GM04503 (cell line): Measurements from ENCODE around the gene ZNF610.
A peak's percentile ranks its signal among the peaks of the same experiment; 100 is the strongest.
"Not testable (repeated sequence)": the region's sequence is repeated elsewhere in the genome, so short reads cannot be mapped to it uniquely, and the experiment has no call there.

Experiments
- DNase-seq: peaks from one replicate; pipeline ENCODE4 v3.0.0-alpha.2; 2012; ENCODE audit warnings: low read depth

Gene ZNF610

DNA sequence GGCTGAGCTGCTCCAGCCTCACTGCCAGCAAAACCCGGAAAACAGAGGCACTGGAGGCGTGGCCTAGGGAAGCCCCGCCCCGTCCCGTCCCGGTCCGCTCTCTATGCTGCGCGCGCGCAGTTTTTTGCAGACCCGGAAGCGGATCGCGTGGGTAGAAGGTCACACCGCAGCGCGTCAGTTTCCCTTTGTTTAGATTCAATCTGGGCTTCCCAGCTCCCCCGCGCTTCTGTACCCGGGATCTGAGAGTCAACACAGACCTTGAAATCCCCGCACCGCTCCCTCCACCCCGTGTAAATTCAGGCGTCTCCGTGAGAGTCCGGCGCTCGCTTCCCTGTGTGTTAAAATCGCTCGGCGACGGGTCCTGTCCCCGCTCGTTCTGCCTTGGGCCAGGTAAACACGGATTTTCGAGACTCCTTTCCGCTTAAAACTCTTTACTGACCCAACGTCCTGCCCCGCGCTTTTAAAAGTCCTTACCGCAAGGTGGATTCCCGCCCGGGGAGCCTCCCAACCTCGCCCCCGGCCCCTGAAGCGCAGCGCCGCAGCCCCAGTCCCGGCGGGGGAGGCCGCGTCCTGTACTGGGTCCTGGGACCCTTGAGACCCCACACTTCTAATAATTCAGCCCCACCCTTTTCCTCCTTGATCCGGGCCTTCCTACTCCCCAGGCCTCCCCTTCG is at the start of gene ZNF610:
TSS of gene ZNF610 (plus strand) at position 127 of the 674 bp plus-strand sequence. CDS start 12,930 bp downstream, outside the sequence.
- peak; percentile 25 for DNase-seq

DNA sequence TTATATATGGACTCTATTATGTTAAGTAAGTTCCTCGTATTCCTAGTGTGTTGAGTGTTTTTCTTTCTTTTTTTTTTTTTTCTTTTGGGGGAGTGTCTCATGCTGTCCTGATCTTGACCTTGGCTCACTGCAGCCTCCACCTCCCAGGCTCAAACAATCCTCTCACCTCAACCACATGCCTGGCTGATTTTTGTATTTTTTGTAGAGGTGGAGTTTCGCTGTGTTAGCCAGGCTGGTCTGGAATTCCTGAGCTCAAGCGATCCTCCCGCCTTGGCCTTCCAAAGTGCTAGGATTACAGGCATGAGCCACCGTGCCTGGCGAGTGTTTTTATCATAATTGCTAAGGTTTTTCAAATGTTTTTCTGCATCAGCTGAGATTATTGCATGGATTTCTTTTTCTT is 49.8 kb upstream of the ZNF610 start:
- no peak for DNase-seq

DNA sequence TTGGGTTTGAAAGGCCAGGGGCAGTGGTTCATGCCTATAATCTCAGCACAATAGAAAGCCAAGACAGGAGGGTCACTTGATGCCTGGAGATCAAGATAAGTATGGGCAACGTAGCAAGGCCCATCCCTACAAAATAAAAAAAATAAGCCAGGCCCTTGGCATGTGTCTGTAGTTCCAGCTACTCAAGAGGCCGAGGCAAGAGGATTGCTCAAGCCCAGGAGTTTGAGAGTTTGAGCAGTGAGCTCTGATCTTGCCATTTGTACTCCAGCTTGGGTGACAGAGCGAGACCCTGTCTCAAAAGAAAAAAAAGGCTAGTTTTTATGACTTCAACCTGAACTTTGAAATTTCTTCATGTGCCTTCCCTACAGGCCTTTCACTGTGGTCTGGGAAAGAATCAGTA is 44.3 kb upstream of the ZNF610 start:
- DNase-seq, result no peak

DNA sequence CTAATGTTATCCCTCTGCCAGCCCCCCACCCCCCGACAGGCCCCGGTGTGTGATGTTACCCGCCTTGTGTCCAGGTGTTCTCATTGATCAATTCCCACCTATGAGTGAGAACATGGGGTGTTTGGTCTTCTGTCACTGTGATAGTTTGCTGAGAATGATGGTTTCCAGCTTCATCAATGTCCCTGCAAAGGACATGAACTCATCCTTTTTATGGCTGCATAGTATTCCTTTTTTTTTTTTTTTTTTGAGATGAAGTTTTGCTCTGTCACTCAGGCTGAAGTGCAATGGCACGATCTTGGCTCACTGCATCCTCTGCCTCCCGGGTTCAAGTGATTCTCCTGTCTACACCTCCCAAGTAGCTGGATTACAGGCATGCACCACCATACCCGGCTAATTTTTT is 43.1 kb upstream of the ZNF610 start:
- not testable (repeated sequence) for DNase-seq

DNA sequence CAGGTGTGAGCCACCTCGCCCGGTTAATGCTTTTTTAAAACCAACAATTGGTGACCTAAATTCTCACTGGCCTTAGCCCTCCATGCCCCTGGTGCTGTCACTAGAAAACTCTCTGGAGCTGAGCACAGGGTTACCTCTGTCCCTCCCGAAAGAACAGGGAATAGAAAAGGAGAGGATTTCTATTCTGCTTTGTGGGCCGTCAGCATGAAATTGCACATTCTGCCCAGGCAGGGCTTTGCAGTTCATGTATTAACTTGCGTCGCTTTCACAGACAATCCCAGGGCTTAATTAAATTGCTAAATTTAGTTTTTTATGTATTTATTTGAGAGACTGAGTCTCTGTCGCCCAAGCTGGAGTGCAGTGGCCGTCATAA is 39.7 kb upstream of the ZNF610 start:
- no peak for DNase-seq

DNA sequence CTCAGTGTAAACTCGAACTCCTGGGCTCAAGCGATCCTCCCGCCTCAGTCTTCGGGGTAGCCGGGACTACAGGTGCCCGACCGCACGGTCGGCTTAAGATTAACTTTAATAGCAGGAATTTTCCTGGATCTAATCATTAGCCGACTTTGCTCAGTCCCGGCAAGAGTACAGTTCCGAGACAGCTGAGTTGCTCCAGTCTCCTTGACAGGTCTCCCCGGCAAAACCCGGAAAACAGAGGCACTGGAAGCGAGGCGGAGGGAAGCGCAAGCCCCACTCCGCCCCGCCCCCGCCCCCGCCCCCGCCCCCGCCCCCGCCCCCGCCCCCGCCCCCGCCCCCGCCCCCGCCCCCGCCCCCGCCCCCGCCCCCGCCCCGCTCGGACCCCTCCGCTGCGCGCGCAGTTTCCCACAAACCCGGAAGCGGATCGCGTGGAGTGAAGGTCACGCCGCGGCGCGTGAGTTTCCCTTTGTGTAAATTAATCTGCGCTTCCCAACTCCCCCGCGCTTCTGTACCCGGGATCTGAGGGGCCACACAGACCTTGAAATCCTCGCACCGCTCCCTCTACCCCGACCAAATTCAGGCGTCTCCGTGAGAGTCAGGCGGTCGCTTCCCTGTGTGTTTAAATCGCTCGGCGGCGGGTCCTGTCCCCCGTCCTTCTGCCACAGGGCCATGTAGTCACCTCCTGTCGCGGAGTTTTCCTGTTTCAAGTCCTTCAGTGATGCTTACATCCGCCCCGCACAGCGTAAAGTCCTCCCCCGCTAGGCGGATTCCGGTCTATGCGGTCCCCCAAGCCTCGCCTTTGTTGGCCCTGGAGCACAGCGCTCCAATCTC is 39.1 kb upstream of the ZNF610 start, which contains the start of gene ZNF480:
TSS of gene ZNF480 (plus strand) at position 397 of the 828 bp plus-strand sequence. CDS start 3,244 bp downstream, outside the sequence.
- DNase-seq, result no peak

DNA sequence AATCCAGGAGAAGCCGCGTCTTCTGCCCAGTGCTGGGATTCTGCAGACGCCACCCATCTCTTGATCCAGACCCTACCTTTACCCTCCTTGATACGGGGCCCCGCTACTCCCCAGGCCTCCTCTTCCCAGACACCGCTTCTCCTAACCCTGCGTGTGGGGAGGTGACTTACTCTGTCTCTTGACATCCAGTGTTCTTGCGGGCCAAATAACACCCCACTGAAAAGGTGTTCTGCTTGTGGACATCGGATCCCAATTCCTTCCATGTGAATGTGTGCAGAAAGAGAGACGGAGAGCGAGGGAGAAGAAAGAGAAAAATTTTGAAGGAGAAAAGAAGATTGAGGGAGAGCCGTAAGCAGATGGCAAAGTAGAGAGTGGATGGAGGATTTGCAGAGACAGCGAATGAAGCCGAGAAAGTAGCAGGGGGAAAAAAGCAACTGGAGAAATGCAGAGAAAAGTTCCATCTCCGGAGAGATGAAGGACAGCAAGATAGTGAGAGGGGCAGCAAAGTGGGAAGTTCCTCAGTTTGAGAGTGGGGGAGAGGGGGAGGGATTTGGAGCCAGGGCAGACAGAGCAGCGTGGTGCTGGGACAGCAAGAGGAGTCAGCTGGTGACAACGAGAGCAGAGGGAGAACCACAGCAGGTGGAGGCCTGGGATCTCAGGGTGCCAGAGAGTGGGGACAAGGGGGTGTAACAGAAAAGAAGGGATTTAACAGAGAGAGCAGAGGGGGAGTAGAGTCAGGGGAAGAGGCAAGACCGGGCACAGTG is 38.3 kb upstream of the ZNF610 start:
- no peak for DNase-seq

DNA sequence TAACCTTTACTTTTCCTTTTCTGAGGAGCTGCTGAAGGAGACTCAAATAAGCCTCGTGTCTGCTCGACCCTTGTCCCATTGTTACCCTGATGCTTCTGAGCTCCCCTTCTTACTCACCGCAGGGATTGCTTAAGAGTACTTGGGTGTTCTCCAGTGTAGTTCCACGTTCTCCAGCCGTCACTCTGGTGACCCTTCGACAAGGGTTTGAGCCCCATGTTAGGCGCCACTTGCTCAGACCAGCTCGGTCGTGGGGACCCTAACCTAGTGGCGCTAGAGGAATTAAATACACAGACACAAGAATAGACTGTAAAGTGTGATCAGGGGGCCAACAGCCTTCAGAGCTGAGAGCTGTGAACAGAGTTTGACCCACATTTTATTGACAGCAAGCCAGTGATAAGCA is 28.8 kb upstream of the ZNF610 start:
- no peak for DNase-seq

DNA sequence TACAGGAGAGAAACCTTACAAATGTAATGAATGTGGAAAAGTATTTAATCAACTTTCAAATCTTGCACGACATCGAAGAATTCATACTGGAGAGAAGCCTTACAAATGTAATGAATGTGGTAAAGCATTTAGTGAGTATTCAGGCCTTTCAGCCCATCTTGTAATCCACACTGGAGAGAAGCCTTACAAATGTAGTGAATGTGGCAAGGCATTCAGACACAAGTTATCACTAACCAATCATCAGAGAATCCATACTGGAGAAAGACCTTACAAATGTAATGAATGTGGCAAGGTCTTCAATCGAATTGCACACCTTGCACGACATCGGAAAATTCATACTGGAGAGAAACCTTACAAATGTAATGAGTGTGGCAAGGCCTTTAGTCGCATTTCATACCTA is 13.6 kb upstream of the ZNF610 start:
- no peak for DNase-seq

DNA sequence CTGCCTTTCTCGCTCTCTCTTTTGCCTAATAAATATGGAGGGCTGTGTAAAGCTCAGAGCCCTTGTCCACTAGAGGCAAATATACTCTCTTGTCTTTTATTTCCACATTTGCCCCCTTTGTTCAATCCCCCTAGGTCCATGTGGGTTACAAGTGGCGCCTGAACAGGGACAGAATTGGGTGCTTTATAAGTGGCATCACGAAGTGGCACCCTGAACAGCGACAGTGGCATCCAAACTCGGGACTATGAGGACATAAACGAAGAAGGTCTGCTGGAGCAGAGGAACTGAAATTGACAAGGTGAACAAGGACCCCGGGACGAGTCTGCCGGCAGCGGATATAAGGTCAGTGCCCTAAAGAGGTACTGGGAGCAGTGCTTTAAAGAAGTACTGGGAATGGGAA is 4.3 kb upstream of the ZNF610 start:
- DNase-seq, result no peak

DNA sequence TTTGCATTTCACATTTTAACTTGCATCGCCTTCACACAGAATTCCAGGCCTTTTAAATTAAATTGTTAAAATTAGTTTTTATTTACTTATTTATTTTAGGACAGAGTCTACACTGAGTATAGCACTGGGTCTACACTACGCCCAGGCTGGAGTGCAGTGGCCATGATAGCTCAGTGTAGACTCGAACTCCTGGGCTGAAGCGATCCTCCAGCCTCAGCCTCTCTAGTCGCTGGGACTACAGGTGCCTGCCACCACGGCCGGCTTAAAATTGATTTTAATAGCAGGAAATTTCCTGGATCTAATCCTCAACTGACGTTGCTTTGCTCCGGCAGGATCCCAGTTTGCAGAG is 301 bp upstream of the ZNF610 start:
- no peak for DNase-seq

DNA sequence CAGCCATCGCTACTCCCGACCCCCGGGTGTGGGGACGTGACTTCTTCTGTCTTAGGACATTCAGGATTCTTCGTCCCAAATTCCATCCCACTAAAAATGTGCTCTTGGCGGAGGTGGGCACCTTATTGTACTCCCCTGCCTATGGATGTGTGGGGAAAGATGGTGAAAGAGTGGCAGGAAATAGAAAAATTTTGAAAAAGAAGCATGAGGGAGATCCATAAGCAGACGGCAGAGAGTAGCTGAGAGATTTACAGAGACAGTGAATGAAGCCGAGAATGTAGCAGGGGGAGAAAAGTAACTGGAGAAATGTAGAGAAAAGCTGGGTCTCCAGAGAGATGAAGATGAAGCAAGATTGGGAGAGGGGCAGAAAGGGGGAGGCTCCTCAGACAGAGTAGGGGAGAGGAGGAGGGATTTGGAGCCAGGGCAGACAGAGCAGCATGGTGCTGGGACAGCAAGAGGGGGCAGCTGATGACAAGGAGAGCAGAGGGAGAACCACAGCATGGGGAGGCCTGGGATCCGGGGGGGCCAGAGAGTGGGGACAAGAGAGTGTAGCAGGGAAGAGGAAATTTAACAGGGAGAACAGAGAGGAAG is 843 bp downstream of the ZNF610 start:
- no peak for DNase-seq

DNA sequence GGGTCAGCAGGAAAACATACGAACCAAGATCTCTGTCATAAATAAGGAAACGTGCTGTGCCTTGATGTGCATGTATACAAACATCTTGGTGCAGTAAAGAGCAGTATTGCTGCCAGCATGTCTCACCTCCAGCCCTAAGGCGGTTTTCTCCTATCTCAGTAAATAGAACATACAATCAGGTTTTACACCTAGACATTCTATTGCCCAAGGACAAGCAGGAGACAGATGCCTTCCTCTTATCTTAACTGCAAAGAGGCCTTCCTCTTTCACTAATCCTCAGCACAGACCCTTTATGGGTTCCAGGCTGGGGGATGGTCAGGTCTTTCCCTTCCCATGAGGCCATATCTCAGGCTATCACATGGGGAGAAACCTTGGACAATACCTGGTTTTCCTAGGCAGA is 3.0 kb downstream of the ZNF610 start:
- not testable (repeated sequence) for DNase-seq

DNA sequence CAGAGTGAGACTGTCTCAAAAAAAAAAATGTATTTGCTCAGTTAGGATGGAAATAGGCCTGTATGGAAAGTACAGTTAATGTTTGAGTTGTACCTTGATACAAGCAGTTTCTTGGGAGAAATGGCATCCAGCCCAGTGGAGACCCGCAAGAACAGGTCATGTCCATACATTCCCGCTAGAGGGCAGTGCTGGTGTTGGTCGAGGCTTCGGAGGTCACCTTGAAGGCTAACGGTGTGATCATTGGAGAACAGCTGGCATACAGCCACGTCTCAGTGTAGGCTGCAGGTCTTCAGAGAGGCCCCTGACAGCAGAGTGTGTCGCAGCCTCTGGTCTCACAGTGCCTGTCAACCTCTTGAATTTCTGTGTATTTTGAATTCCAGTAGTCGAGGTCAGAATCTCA is 7.5 kb downstream of the ZNF610 start:
- DNase-seq, result no peak

DNA sequence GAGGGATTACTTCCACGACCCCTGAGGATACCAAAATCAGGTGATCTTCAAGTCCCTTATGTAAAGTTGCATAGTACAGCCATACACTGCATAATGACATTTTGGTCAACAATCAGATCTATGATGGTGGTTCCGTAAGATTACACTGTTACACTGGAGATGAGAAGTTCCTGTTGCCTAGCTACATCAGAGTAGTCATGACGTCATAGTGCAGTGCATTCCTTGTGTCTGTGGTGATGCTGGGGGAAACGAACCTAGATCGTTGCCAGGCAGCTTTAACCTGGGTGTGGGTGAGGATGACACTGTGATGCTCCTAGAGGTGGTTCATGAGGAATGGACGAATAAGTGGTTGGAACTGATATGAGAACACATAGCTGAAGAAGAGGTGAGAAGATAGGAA is 9.1 kb downstream of the ZNF610 start:
- DNase-seq, result no peak

DNA sequence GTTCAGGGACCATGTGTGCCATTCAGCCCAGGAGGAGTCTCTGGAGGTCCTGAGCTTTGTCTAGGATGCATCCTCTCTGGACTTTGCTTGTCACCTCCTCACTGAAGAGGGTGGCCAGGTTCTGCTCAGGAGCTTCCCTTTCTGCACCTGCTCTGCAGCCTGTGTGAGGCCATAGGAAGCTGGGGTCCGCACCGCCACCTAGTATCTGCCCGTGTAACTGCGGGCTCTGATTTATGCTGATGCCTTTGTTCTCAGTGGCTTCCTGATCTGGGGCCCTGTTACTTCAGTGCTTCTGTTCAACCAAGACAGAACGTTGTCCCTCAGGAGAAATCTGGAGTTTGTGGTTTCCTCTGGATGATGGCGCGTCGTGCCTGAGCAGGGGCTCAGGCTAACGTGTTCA is 15.5 kb downstream of the ZNF610 start:
- no peak for DNase-seq

DNA sequence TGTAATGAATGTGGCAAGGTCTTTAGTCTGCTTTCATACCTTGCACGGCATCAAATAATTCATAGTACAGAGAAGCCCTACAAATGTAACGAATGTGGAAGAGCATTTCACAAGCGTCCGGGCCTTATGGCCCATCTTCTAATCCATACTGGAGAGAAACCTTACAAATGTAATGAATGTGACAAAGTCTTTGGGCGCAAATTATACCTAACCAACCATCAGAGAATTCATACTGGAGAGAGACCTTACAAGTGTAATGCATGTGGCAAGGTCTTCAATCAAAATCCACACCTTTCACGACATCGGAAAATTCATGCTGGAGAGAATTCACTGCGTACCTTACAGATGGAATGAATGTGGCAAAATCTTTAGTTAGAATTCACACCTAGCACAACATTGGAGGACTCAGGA is 30.4 kb downstream of the ZNF610 start:
- DNase-seq, result no peak

DNA sequence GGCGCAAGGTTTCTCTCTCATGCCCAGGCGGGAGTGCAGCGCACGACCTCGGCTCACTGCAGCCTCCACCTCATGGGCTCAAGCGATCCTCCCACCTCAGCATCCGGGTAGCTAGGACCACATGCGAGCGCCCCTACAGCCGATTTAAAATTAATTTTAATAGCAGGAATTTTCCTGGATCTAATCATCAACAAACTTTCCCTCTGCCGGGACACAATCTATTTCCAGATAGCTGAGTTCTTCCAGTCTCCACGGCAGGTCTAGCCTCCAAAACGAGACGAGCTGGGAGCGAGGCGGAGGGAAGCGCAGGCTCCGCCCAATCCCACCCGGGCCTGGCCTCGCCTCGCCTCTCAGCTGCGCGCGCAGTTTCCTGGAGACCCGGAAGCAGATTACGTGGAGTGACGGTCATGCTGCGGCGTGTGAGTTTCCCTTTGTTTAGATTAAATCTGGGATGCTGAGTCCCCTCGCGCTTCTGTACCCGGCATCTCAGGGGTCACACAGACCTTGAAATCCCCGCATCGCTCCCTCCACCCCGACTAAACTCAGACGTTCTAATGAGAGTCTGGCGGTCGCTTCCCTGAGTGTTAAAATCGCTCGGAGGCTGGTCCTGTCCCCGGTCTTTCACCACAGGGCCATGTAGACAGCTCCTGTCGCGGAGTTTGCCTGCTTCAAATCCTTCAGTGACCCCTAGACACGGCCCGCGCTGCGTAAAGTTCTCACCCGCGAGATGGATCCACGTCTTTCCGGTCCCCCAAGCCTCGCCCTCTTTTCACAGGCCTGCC is 33.7 kb downstream of the ZNF610 start, which contains the start of gene ZNF880:
TSS of gene ZNF880 (plus strand) at position 365 of the 782 bp plus-strand sequence. CDS start at position 408, 43 bp downstream.
- DNase-seq, result peak; percentile 51

DNA sequence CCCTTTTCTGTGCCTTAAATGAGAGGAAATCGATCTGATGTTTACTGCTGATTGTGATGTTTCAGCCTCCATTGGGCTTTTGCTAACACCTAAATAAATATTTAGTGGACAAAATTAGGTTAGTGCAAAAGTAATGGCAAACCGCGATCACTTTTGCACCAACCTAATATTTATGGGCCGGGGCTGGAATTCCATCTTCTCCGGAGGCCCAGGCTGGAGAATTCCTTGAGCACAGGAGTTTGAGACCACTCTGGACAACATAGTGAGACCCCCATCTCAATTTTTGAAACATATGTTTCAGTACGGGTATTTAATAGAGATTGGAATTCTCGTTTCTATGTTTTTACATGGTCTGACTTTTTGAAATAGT is 34.3 kb downstream of the ZNF610 start:
- DNase-seq, result no peak

DNA sequence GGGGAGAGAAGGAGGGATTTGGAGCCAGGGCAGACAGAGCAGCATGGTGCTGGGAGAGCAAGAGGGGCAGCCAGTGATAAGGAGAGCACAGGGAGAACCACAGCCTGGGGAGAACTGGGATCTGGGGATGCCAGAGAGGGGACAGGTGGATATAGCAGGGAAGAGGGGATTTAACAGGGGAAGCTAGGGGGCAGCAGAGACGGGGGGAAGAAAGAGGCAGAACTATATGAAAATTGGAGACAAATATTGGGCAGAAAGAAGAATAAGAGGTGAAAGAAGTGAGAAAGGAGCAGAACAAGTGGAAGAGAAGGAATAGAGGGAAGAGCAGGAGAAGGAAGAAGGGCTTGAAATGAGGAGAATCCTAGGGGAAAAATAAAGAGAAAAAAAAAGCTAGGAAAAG is 55.1 kb downstream of the ZNF610 start:
- DNase-seq, result no peak

DNA sequence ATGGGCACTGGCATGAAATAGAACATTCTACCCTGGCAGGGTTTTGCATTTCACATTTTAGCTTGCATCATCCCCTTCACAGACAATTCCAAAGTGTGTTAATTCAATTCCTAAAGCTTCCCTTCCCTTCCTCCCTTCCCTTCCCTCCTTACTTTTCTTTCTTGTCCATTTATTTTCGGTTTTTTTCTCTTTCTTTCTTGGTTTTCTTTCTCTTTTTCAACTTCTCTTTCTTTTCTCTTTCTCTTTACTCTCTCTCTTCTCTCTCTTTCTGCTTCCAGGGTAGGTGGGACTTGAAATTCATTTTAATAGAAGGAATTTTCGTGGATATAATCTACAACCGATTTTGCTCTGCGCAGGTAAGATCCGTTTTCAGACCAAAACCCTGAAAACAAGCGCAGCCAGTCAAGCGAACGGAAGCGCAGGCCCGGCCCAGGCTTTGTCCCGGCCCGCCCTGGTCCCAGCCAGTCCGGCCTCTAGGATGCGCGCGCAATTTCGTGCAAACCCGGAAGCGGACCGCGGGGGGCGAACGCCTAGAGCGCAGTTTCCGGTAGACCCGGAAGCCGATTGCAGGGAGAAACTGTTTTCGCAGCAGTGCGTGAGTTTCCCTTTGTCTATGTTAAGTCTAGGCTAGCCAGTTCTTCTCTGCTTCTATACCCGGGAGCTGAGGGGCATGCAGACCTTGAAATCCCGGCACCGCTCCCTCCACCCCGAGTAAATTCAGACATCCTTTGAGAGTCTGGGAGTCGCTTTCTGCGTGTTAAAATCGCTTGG is 61.5 kb downstream of the ZNF610 start, which contains the start of gene ZNF528:
TSS of gene ZNF528 (plus strand) at position 540 of the 771 bp plus-strand sequence. CDS start 4,165 bp downstream, outside the sequence.
- peak; percentile 63 for DNase-seq
